Mucosa of descending colon (tissue), 3 donors: ENCODE data around the gene KLF15. TPM values are rescaled to one million over a fixed set of nuclear protein-coding genes. Genes with fewer than 3 reads are reported as not detected.

ENCODE experiments used
- ATAC-seq: fragments of 200-7000 bp; cut with Tn5 transposase; one replicate; pipeline ENCODE4 v1.9.1; 2020; ENCODE audit warnings: mild to moderate bottlenecking, moderate library complexity
- DNase-seq, 3 donors: peaks; one replicate each; pipeline ENCODE4 v3.0.0-alpha.2; 2020
- H3K36me3 ChIP-seq: fragments of 200-600 bp; one replicate; pipeline ENCODE4 v1.8.0; 2021; ENCODE audit warnings: low read depth, mild to moderate bottlenecking
- H3K4me1 ChIP-seq: fragments of 200-600 bp; one replicate; pipeline ENCODE4 v1.8.0; 2021; ENCODE audit warnings: low read depth, mild to moderate bottlenecking
- H3K4me3 ChIP-seq: fragments of 200-600 bp; one replicate; pipeline ENCODE4 v1.8.0; 2021; ENCODE audit warnings: mild to moderate bottlenecking
- H3K9me3 ChIP-seq: fragments of 200-600 bp; one replicate; pipeline ENCODE4 v1.8.0; 2021; ENCODE audit warnings: mild to moderate bottlenecking
- intact Hi-C, 2 donors: fragments of 100-400 bp; cut with DNase I in 1 of 2; cut with micrococcal nuclease in 1 of 2; formaldehyde crosslinking; loops; one replicate each; pipeline versions ENCODE4 v1.11.0 to v1.11.1; 2022; cut with DNase I, micrococcal nuclease
- total RNA-seq, 3 donors: library from RNA; stranded (reverse); fragmentation: NEBNext Ultra II Directional in 2 of 3; extraction: Animal tissue kit (Norgen Biotek cat#: 25700) in 2 of 3; gene quantifications; one replicate each; pipeline versions ENCODE4 v1.2.1 to v1.2.4, GENCODE V29; 2021 to 2023
- TF ChIP-seq, protein P1 (sequence below): fragments of 200-600 bp; IDR thresholded peaks from one replicate; pipeline ENCODE4 v1.8.0; 2022; ENCODE audit warnings: antibody characterized with exemption, mild to moderate bottlenecking
- donor health status: DM: no; HTN: no; CAD: no; lungs with moderate emphysema.
- donor health status: DM: no; HTN: no; CAD: no.
- donor health status: DM: no; HTN: yes; CAD: no.

The KLF15 gene
- total RNA-seq, 3 donors from 2014 or later, result 1.3 to 21.9 (median 2.0) TPM

DNA sequence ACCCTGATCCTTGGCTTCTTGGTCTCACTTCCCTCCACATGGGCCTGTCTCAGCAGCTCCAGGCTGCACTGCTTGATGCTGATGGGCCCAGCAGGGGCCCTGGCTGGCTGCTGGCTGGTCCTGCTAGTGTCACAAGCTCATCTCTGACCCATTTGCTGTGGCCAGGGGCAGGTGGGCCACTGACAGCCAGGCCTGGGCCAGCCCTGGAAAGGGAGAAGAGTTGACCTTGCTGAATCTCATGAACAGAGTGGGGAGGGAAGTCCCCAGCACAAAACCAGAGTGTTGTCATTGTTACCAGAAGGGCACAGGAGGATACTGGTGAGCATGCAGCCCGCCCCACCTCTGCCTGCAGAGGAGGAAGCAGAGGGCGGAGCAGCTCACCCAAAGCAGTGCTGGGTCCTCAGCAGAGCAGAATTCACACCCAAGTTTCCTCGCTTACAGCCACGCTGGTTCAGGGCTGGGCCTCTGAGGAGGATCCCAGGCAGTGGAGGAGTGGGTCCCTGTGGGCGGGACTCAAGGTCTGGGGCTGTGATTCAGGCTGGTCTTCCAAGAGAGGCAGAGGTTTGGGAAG, 7.6 kb upstream of the KLF15 start:
- ATAC-seq, result no peak
- Histone ChIP-seq H3K36me3 (no peaks in the 10 kb centered on the region), H3K4me1 (no peaks in the 10 kb centered on the region), H3K9me3 (no peaks in the 10 kb centered on the region), H3K4me3 (no peak overlapping the region)
- intact Hi-C loops, result no loop called here
- TF ChIP-seq, protein P1, sequence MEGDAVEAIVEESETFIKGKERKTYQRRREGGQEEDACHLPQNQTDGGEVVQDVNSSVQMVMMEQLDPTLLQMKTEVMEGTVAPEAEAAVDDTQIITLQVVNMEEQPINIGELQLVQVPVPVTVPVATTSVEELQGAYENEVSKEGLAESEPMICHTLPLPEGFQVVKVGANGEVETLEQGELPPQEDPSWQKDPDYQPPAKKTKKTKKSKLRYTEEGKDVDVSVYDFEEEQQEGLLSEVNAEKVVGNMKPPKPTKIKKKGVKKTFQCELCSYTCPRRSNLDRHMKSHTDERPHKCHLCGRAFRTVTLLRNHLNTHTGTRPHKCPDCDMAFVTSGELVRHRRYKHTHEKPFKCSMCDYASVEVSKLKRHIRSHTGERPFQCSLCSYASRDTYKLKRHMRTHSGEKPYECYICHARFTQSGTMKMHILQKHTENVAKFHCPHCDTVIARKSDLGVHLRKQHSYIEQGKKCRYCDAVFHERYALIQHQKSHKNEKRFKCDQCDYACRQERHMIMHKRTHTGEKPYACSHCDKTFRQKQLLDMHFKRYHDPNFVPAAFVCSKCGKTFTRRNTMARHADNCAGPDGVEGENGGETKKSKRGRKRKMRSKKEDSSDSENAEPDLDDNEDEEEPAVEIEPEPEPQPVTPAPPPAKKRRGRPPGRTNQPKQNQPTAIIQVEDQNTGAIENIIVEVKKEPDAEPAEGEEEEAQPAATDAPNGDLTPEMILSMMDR, result no peak
- DNase-seq, result peak in 1 of 3 donors; percentile 18

DNA sequence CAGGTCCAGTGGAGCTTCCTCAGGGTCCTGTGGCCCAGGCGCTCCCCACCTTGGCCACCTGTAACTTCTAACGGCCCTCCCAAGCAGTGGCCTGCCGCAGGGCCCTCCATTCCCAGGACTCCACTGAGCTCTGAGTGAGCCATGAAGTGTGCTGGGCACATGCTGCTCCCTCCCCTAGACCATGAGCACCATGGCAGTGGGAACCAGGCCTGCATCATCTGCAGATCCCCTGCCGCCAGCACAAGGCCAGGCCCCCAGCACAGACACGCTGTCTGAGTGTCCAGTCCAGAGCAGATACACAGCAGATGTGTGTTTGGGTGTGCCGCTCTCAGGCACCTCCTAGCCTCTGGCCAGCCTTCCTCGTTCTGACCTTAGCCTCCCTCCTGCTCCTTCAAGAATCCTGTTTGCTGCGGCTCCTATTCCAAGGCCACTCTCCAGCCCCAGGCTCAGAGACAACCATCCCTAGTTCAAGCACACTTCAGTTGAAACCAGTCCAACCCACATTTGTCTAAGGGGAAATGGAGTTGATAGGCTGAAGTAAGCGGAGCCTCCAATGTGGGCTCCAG, 7.0 kb upstream of the KLF15 start:
- H3K4me3 ChIP-seq, result no peak overlapping the region
- intact Hi-C loops, result no loop called here
- no peak for ATAC-seq
- peak in 1 of 3 donors; percentile 13 for DNase-seq
- H3K4me1 ChIP-seq, result no peaks in the 10 kb centered on the region
- H3K9me3 ChIP-seq, result no peaks in the 10 kb centered on the region
- H3K36me3 ChIP-seq, result no peaks in the 10 kb centered on the region
- TF ChIP-seq, protein P1, result no peak

DNA sequence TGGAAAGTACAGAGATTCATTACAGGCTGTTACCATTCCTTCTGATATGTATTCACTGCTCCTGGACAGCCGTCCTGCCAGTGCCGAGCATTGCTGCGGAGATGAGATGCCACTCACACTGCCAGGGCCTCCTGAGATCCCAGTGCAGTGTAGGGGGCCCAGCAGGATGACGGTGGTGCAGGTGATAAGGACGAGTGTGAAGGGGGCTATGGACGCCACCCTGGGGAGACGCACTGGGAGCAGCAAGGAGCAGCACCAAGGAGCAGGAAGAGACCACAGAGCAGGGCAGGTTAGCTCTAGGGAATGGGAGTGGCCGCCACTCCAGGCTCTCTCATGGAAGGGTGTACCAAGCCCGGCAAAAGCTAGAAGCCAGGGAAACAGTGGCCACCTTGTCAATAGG, 4.0 kb upstream of the KLF15 start:
- Histone ChIP-seq H3K4me3 (no peak overlapping the region), H3K36me3 (no peaks in the 10 kb centered on the region), H3K4me1 (peaks cover 7% of the 10 kb centered on the region), H3K9me3 (no peaks in the 10 kb centered on the region)
- ATAC-seq (no peak), DNase-seq (peak in 1 of 3 donors; percentile 30)
- intact Hi-C loops, result no loop called here
- TF ChIP-seq, protein P1, result no peak

DNA sequence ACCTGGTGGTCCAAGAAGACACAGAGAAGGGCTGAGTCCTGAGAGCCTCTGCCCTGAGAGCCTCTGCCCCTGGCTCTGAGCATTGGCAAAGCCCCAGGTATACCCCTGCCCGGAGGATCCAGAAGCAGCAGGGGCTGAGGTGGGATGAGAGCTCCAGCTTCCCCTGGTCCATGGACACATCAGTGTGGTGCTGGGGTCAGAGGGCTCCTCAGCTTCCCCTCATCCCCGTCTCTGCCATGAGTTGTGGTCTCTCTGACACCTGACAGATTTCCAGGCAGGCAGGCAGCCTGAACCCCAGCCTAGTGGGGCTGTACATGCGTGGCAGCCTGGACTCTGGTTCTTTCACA, 3.5 kb upstream of the KLF15 start:
- intact Hi-C loops, result no loop called here
- Histone ChIP-seq H3K4me3 (no peak overlapping the region), H3K4me1 (peaks cover 12% of the 10 kb centered on the region), H3K9me3 (no peaks in the 10 kb centered on the region), H3K36me3 (no peaks in the 10 kb centered on the region)
- TF ChIP-seq, protein P1, result no peak
- ATAC-seq, result no peak
- DNase-seq, result peak in 1 of 3 donors; percentile 30

DNA sequence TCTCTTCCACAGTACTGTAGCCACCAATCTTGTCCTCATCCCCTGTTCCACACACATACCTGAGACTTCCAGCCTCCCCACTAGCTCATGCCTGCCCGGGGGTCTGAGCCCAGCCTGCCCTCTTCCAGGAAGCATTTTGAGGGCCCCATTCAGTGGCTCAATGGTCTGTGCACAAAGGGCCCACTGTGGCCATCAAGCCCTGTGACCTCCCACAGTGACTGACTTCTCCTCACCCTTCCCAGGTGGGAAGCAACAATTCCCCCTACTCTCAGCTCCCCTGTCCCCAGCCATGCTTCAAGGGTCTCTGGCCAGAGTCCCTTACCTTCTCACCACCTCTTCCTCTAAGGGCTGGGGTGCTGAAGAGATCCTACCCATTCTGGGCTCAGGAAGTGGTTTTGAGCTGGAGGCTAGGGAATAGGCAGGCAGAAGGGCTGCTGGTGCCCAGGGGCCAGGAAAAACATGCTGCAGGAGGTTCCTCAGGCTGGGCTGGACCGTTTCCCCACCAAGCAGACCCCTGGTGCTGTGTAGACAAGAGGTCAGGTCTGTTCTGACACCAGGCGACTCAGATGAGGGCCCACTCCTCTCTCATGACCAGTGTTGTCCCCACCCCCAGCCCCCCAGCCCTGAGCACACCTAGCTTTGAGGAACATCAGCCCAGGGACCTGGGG, 3.0 kb upstream of the KLF15 start:
- H3K4me3 ChIP-seq, result no peak overlapping the region

More for the DNA sequence above, 3.0 kb upstream of the KLF15 start:
- DNase-seq (peak in 1 of 3 donors; percentile 29), ATAC-seq (no peak)
- Histone ChIP-seq H3K9me3 (no peaks in the 10 kb centered on the region), H3K36me3 (no peaks in the 10 kb centered on the region), H3K4me1 (peaks cover 18% of the 10 kb centered on the region)
- intact Hi-C loops, result no loop called here
- TF ChIP-seq, protein P1, result no peak
